ENCODE results near the gene KDM4C.

DNA sequence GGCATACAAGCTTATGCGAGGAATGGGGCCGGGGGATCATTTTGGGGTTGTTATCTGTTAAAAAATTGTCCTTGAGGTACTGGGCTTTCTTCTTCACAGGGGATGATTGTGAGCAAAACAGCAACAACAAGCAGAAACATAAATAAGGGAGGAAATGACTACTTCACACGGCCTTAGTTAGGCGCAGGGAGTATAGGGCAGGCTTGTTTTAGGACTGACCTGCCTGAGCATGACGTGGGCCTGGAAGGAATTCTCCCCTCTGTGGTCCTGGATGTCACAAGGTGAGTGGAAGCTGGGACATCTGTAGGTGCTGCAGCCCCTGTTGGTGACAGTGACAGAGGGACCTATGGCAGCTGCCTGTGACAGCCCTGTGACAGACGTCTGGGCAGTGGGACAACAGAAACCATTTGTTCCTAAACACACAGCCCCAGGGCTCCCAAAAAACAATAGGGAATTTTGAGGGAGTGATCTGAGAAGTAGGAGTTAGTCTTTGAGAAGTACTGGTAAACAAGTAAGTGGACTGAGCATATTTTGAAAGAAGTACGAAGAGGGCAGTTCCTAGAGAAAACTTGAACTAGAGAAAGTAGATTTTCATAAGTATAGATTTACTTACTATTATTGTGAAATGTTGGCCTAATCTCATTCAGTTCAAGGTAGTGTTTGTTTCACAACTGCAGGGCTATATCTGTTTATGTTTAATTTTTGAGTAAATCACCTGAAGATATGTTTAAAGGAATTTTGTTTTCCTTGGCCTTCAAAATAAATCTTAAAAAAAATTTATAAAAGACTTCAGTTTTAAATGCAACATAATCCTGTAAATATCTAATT, 113.1 kb downstream of the KDM4C start:
- TF ChIP-seq, protein P1, sequence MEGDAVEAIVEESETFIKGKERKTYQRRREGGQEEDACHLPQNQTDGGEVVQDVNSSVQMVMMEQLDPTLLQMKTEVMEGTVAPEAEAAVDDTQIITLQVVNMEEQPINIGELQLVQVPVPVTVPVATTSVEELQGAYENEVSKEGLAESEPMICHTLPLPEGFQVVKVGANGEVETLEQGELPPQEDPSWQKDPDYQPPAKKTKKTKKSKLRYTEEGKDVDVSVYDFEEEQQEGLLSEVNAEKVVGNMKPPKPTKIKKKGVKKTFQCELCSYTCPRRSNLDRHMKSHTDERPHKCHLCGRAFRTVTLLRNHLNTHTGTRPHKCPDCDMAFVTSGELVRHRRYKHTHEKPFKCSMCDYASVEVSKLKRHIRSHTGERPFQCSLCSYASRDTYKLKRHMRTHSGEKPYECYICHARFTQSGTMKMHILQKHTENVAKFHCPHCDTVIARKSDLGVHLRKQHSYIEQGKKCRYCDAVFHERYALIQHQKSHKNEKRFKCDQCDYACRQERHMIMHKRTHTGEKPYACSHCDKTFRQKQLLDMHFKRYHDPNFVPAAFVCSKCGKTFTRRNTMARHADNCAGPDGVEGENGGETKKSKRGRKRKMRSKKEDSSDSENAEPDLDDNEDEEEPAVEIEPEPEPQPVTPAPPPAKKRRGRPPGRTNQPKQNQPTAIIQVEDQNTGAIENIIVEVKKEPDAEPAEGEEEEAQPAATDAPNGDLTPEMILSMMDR (IDR thresholded peaks at IDR 0.05) = no peak
- TF ChIP-seq POLR2AphosphoS5 (IDR thresholded peaks at IDR 0.05) = no peak
- TF ChIP-seq POLR2A (IDR thresholded peaks at IDR 0.05) = no peak
